Esophagus muscularis mucosa (tissue), 4 donors: Measurements from ENCODE around the gene PCDH19.

Experiments
- EP300 ChIP-seq: sonication (generic); formaldehyde crosslinking; IDR thresholded peaks from one replicate; pipeline ENCODE4 v1.6.1; 2017; ENCODE audit warnings: antibody characterized with exemption
- POLR2A ChIP-seq: fragments of 450-650 bp; IDR thresholded peaks from one replicate; pipeline ENCODE4 v1.6.1; 2017; ENCODE audit warnings: antibody characterized with exemption, moderate library complexity, mild to moderate bottlenecking, low read depth
- TF ChIP-seq, protein P1 (sequence below), 3 experiments: fragments of 200-600 bp in 2 of 3; fragments of 450-650 bp in 1 of 3; sonication (generic) in 2 of 3; IDR thresholded peaks; one replicate each; pipeline ENCODE4 v1.5.1; 2017 to 2019; ENCODE audit warnings: antibody characterized with exemption in 3 of 3, mild to moderate bottlenecking in 2 of 3, moderate library complexity in 1 of 3

DNA sequence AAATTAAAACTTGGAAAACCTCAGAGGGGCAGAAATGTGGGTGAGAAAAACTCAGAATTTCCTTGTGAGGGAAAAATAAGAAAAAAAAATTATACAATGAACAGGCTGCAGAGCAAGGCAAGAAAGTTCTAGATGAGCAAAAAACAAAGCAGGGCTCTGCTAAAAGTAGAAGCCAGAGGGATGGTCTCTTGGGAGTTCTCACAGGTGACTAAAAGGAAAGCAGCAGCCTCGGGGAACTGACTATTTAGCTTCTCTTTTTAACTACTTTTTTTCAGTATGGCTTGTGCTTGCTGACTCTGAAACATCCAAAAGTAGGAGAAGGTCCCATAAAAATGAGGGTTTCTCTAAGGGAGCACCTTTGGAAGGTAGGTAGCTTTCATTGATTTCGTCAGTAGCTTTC lies 36.4 kb downstream of the PCDH19 start:
- TF ChIP-seq, protein P1, sequence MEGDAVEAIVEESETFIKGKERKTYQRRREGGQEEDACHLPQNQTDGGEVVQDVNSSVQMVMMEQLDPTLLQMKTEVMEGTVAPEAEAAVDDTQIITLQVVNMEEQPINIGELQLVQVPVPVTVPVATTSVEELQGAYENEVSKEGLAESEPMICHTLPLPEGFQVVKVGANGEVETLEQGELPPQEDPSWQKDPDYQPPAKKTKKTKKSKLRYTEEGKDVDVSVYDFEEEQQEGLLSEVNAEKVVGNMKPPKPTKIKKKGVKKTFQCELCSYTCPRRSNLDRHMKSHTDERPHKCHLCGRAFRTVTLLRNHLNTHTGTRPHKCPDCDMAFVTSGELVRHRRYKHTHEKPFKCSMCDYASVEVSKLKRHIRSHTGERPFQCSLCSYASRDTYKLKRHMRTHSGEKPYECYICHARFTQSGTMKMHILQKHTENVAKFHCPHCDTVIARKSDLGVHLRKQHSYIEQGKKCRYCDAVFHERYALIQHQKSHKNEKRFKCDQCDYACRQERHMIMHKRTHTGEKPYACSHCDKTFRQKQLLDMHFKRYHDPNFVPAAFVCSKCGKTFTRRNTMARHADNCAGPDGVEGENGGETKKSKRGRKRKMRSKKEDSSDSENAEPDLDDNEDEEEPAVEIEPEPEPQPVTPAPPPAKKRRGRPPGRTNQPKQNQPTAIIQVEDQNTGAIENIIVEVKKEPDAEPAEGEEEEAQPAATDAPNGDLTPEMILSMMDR (IDR thresholded peaks at IDR 0.05), result no peak
- TF ChIP-seq POLR2A (no peak), EP300 (no peak)
